Keratinocyte (primary cell): ENCODE results near the gene FRY. TPM values are rescaled to one million over a fixed set of nuclear protein-coding genes. Genes with fewer than 3 reads are reported as not detected.

ENCODE experiments used
- DNase-seq: peaks from one replicate; pipeline ENCODE4 v3.0.0-alpha.2; 2011; ENCODE audit warnings: low read depth, missing footprints, low spot score
- FAIRE-seq: peaks from 2 replicates; lab custom pipeline; 2011; peaks lifted over from hg19 to GRCh38; lab: Jason Lieb, UNC
- H2AFZ ChIP-seq: 2 replicates; pipeline ENCODE4 v1.6.0; 2012; ENCODE audit warnings: low read length, control low read depth, inconsistent platforms; ENCODE audit not compliant: control insufficient read depth
- H3K27ac ChIP-seq: 2 replicates; pipeline ENCODE4 v1.5.1; 2011; ENCODE audit warnings: low read length; ENCODE audit not compliant: control insufficient read depth, insufficient read depth
- H3K27me3 ChIP-seq: 3 replicates; pipeline ENCODE4 v1.6.0; 2011; ENCODE audit warnings: low read length; ENCODE audit not compliant: control insufficient read depth, insufficient read depth; ENCODE audit errors: extremely low read depth
- H3K36me3 ChIP-seq, 2 experiments: 2 replicates in 1 of 2; 3 replicates in 1 of 2; pipeline ENCODE4 v1.5.1; 2011; ENCODE audit warnings: low read length in 2 of 2, mild to moderate bottlenecking in 1 of 2; ENCODE audit not compliant: control insufficient read depth in 2 of 2, insufficient read depth in 2 of 2; ENCODE audit errors: extremely low read depth in 1 of 2
- H3K4me1 ChIP-seq: 3 replicates; pipeline ENCODE4 v1.5.1; 2011; ENCODE audit warnings: low read length; ENCODE audit not compliant: control insufficient read depth, insufficient read depth; ENCODE audit errors: extremely low read depth
- H3K4me2 ChIP-seq: 3 replicates; pipeline ENCODE4 v1.6.0; 2011; ENCODE audit warnings: low read depth, low read length; ENCODE audit not compliant: control insufficient read depth, insufficient read depth; ENCODE audit errors: extremely low read depth
- H3K4me3 ChIP-seq, 3 experiments: fragments of 200-600 bp in 1 of 3; sonication (generic) in 1 of 3; 2 replicates in 2 of 3; 3 replicates in 1 of 3; pipeline ENCODE4 v1.5.1; 2011 to 2016; ENCODE audit warnings: low read length in 3 of 3, mild to moderate bottlenecking in 3 of 3, control low read depth in 2 of 3, inconsistent platforms in 1 of 3, low read depth in 1 of 3, mixed read lengths in 1 of 3, mixed run types in 1 of 3, moderate library complexity in 1 of 3; ENCODE audit not compliant: control insufficient read depth in 2 of 3, insufficient read depth in 2 of 3; ENCODE audit errors: extremely low read depth in 1 of 3
- H3K79me2 ChIP-seq: 2 replicates; pipeline ENCODE4 v1.6.0; 2012; ENCODE audit warnings: low read length; ENCODE audit not compliant: control insufficient read depth, insufficient read depth
- H3K9ac ChIP-seq: 3 replicates; pipeline ENCODE4 v1.6.0; 2011; ENCODE audit warnings: low read length; ENCODE audit not compliant: control insufficient read depth, insufficient read depth; ENCODE audit errors: extremely low read depth
- H3K9me1 ChIP-seq: 3 replicates; pipeline ENCODE4 v1.6.0; 2011; ENCODE audit warnings: low read length; ENCODE audit not compliant: control insufficient read depth, insufficient read depth; ENCODE audit errors: extremely low read depth
- H3K9me3 ChIP-seq: 2 replicates; pipeline ENCODE4 v1.5.1; 2012; ENCODE audit warnings: low read depth, low read length; ENCODE audit not compliant: control insufficient read depth
- H4K20me1 ChIP-seq: 3 replicates; pipeline ENCODE4 v1.6.0; 2011; ENCODE audit warnings: low read length; ENCODE audit not compliant: control insufficient read depth, insufficient read depth; ENCODE audit errors: extremely low read depth
- CTCF ChIP-seq, 3 experiments: IDR thresholded peaks in 1 of 3; conservative IDR thresholded peaks in 1 of 3; optimal IDR thresholded peaks in 1 of 3; 2 replicates in 2 of 3; 3 replicates in 1 of 3; pipeline versions ENCODE3 to v1.5.1; 2011; ENCODE audit warnings: low read length in 3 of 3, mild to moderate bottlenecking in 3 of 3, moderate library complexity in 2 of 3, control low read depth in 1 of 3, inconsistent platforms in 1 of 3; ENCODE audit not compliant: insufficient read depth in 2 of 3; ENCODE audit errors: extremely low read depth in 1 of 3
- EZH2 ChIP-seq: IDR thresholded peaks from one replicate; pipeline ENCODE4 v1.6.1; 2012; ENCODE audit warnings: inconsistent platforms, mild to moderate bottlenecking, low read length, moderate library complexity
- dilution Hi-C: fragments of 300-500 bp; cut with MboI; formaldehyde crosslinking; loops from one replicate; pipeline ENCODE4 v1.7.0; 2020; ENCODE audit warnings: low sequenced_read_pairs; ENCODE audit not compliant: extremely low pct_ligation_motif_present
- polyA plus RNA-seq, 5 experiments: library from polyadenylated mRNA; depleted of rRNA in 3 of 5; stranded (reverse) in 3 of 5; stranded (forward) in 1 of 5; unstranded in 1 of 5; fragments of >200 nt; gene quantifications; 1 replicate in 1 of 5; 2 replicates in 3 of 5; 3 replicates in 1 of 5; pipeline versions ENCODE4 v1.2.1 to v1.2.3, GENCODE V29; 2011 to 2012; ENCODE audit warnings: missing spikeins in 2 of 5, low read depth in 1 of 5, low replicate concordance in 1 of 5

FRY gene
- polyA plus RNA-seq, 1 donor (not counting 4 experiments of a cell fraction or from before 2014, with no cell fraction given): 0.80 TPM

GRCh38 chr13:32048816-32049215, 17.2 kb downstream of the FRY start:
- no peaks in the 10 kb centered on the region for H4K20me1 ChIP-seq
- no peak overlapping the region for H3K4me2 ChIP-seq
- H3K9ac ChIP-seq: no peak overlapping the region
- no peak overlapping the region for H3K27ac ChIP-seq
- dilution Hi-C loops: no loop called here
- H3K4me3 ChIP-seq: no peak overlapping the region
- no peaks in the 10 kb centered on the region for H3K79me2 ChIP-seq
- no peaks in the 10 kb centered on the region for H3K9me1 ChIP-seq
- no peaks in the 10 kb centered on the region for H3K36me3 ChIP-seq
- TF ChIP-seq EZH2 (no peak), CTCF (optimal IDR thresholded peaks at IDR 0.05 in 1 of 3, IDR thresholded peaks at IDR 0.05 in 1 of 3, conservative IDR thresholded peaks at IDR 0.05 in 1 of 3; ENCODE audit: extremely low read depth in 1 of 3, insufficient read depth in 2 of 3, low read length in 3 of 3) (no peak)
- H3K27me3 ChIP-seq: no peaks in the 10 kb centered on the region
- peaks cover 2% of the 10 kb centered on the region for H3K4me1 ChIP-seq
- no peak overlapping the region for H2AFZ ChIP-seq
- no peaks in the 10 kb centered on the region for H3K9me3 ChIP-seq
- FAIRE-seq (no peak), DNase-seq (no peak)

GRCh38 chr13:32051156-32051555, 19.6 kb downstream of the FRY start:
- no peak overlapping the region for H3K4me3 ChIP-seq
- H3K36me3 ChIP-seq: no peaks in the 10 kb centered on the region
- no peaks in the 10 kb centered on the region for H3K9me1 ChIP-seq
- H3K9ac ChIP-seq: no peak overlapping the region
- no peak overlapping the region for H2AFZ ChIP-seq
- H3K4me2 ChIP-seq: no peak overlapping the region
- TF ChIP-seq EZH2: no peak
- TF ChIP-seq CTCF (optimal IDR thresholded peaks at IDR 0.05 in 1 of 3, IDR thresholded peaks at IDR 0.05 in 1 of 3, conservative IDR thresholded peaks at IDR 0.05 in 1 of 3; ENCODE audit: extremely low read depth in 1 of 3, insufficient read depth in 2 of 3, low read length in 3 of 3): no peak
- H3K9me3 ChIP-seq: no peaks in the 10 kb centered on the region
- no peak overlapping the region for H3K27ac ChIP-seq
- no peaks in the 10 kb centered on the region for H3K27me3 ChIP-seq
- no peaks in the 10 kb centered on the region for H3K79me2 ChIP-seq
- no peak for DNase-seq
- peaks cover 2% of the 10 kb centered on the region for H3K4me1 ChIP-seq
- H4K20me1 ChIP-seq: no peaks in the 10 kb centered on the region
- FAIRE-seq: no peak
- dilution Hi-C loops: no loop called here
